Endothelial cell (in vitro differentiated cells): ENCODE results near the gene ISM1. TPM values are rescaled to one million over a fixed set of nuclear protein-coding genes. Genes with fewer than 3 reads are reported as not detected.

ENCODE experiments used
- DNase-seq: peaks from one replicate; pipeline ENCODE4 v3.0.0; 2021; ENCODE audit warnings: low spot score
- H3K27ac Mint-ChIP-seq: one replicate; pipeline ENCODE4 v1.8.0; 2021; ENCODE audit warnings: mixed read lengths, inconsistent platforms; ENCODE audit not compliant: unreplicated experiment
- H3K27me3 Mint-ChIP-seq: one replicate; pipeline ENCODE4 v1.8.0; 2021; ENCODE audit warnings: mild to moderate bottlenecking, moderate library complexity, mixed read lengths, inconsistent platforms; ENCODE audit not compliant: unreplicated experiment
- H3K36me3 Mint-ChIP-seq: one replicate; pipeline ENCODE4 v1.8.0; 2021; ENCODE audit warnings: mild to moderate bottlenecking, low read depth, mixed read lengths, inconsistent platforms; ENCODE audit not compliant: unreplicated experiment
- H3K4me1 Mint-ChIP-seq: one replicate; pipeline ENCODE4 v1.8.0; 2021; ENCODE audit warnings: mild to moderate bottlenecking, mixed read lengths, inconsistent platforms; ENCODE audit not compliant: unreplicated experiment
- H3K4me3 Mint-ChIP-seq: one replicate; pipeline ENCODE4 v1.8.0; 2021; ENCODE audit warnings: mild to moderate bottlenecking, mixed read lengths, inconsistent platforms; ENCODE audit not compliant: unreplicated experiment
- H3K9me3 Mint-ChIP-seq: one replicate; pipeline ENCODE4 v1.8.0; 2021; ENCODE audit warnings: mixed read lengths, inconsistent platforms; ENCODE audit not compliant: unreplicated experiment
- CTCF ChIP-seq: fragments of 200-600 bp; sonication (generic); IDR thresholded peaks from one replicate; pipeline ENCODE4 v1.5.0; 2021; ENCODE audit warnings: antibody characterized with exemption; ENCODE audit not compliant: unreplicated experiment
- total RNA-seq: library from RNA; stranded (reverse); fragmentation: NEBNext Ultra II Directional; extraction: Animal tissue kit (Norgen Biotek cat#: 25700); gene quantifications from one replicate; pipeline ENCODE4 v1.2.1, GENCODE V29; 2021; ENCODE audit not compliant: unreplicated experiment

ISM1 gene
- total RNA-seq, 1 donor from 2014 or later = 23.8 TPM

DNA sequence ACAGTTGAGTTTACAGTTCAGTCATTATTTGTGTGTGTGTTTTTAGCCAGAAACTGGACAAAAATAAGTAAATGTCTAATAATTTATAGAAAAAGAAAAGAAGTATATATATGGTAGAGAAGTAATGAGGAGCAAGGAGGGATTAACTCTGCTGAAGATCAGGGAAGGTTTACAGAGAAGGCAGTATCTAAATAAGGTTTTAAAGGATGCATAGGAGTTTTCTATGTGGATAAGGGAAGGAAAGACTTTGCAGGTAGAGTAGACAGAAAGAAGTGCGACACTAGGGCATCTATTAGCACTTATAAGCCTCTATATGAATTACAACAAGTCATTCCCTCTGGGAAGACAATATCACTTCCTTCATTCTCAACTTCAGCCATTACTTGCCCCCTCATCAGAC is 34.3 kb downstream of the ISM1 start:
- Mint-ChIP-seq H3K9me3 (no peaks in the 10 kb centered on the region), H3K4me3 (no peak overlapping the region), H3K27ac (no peak overlapping the region), H3K36me3 (peaks cover 9% of the 10 kb centered on the region), H3K27me3 (peaks cover 8% of the 10 kb centered on the region), H3K4me1 (peaks cover 19% of the 10 kb centered on the region)
- no peak for TF ChIP-seq CTCF
- DNase-seq = no peak

GRCh38 chr20:13256606-13257005 is 35.5 kb downstream of the ISM1 start:
- TF ChIP-seq CTCF = no peak
- H3K27ac Mint-ChIP-seq = no peak overlapping the region

DNA sequence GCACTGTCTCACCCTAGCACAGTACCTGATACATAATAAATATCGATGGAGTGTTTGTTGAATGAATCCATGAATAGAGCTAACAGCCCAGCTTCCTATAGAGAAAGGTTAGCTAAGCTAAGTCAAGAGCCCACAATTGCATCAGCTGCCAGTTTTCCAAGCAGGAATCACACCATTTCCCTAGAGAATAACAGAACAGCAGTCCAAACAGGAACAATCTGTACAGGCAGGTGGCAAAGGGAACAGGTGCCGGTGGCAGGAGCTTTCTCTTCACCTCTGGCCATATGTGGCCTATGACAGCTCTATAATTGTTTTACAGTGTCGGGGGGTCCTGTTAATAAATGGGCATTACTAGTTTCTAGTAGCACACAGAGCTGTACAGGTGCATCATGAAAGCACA is 38.8 kb downstream of the ISM1 start:
- H3K36me3 Mint-ChIP-seq = peaks cover 4% of the 10 kb centered on the region
- DNase-seq = no peak
- peaks cover 43% of the 10 kb centered on the region for H3K4me1 Mint-ChIP-seq
- H3K27me3 Mint-ChIP-seq = peaks cover 4% of the 10 kb centered on the region
- H3K4me3 Mint-ChIP-seq = no peak overlapping the region
- no peak for TF ChIP-seq CTCF
- H3K27ac Mint-ChIP-seq = no peak overlapping the region
- no peaks in the 10 kb centered on the region for H3K9me3 Mint-ChIP-seq

More at GRCh38 chr20:13256606-13257005, 35.5 kb downstream of the ISM1 start:
- H3K9me3 Mint-ChIP-seq = no peaks in the 10 kb centered on the region
- H3K27me3 Mint-ChIP-seq = peaks cover 8% of the 10 kb centered on the region
- H3K4me3 Mint-ChIP-seq = no peak overlapping the region
- peaks cover 9% of the 10 kb centered on the region for H3K36me3 Mint-ChIP-seq
- peaks cover 20% of the 10 kb centered on the region for H3K4me1 Mint-ChIP-seq
- DNase-seq = no peak

- H3K27ac Mint-ChIP-seq = no peak overlapping the region
- H3K4me3 Mint-ChIP-seq = no peak overlapping the region
- no peak for TF ChIP-seq CTCF
- peaks cover 43% of the 10 kb centered on the region for H3K4me1 Mint-ChIP-seq
- no peaks in the 10 kb centered on the region for H3K9me3 Mint-ChIP-seq
- H3K36me3 Mint-ChIP-seq = peaks cover 4% of the 10 kb centered on the region
- H3K27me3 Mint-ChIP-seq = peaks cover 4% of the 10 kb centered on the region
- DNase-seq = no peak
These were observed 39.7 kb downstream of the ISM1 start for GRCh38 chr20:13260650-13261279.

DNA sequence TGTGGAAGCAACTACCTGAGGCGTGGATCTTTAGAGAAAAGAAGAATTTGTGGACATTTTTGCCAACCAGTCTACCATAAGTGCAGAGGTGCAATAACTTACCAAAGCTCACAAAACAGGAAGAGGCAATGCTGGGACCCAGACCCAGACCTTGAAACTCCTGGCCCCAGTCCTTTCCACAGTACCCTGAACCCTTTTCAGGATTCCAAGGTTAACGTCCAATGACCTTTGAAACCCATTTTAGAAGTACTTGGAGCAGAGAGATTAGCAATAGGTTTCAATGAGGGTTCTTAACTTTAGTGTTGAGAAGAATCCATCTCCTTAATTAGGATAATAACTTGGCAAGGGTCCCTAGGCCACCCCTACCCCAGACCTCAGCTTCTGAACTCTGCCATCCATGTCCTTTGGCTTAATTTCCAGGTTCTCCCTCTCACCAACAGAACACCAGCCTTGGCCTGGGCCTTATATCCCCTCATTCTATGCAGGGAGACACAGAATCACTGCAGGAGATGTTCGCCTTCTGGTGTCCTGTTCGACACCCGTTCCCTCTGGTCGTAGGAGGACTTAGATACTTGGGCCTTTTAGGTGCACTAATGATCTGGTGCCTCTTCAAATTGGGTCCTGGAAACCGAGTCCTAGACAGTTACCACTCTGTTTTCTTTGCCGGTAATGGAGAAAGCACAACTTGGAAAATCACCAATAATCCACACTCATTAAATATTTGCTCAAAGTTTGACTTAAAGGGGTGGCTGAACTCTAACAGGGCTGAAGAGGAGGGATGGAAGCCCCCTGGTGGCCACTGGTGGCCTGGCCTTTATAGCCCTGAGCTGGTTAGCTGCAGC is 40.6 kb downstream of the ISM1 start:
- no peak overlapping the region for H3K27ac Mint-ChIP-seq
- TF ChIP-seq CTCF = peak; percentile 74
- no peak overlapping the region for H3K4me3 Mint-ChIP-seq
- DNase-seq = peak; percentile 63
- peaks cover 46% of the 10 kb centered on the region for H3K4me1 Mint-ChIP-seq
- H3K9me3 Mint-ChIP-seq = no peaks in the 10 kb centered on the region
- peaks cover 4% of the 10 kb centered on the region for H3K27me3 Mint-ChIP-seq
- peaks cover 2% of the 10 kb centered on the region for H3K36me3 Mint-ChIP-seq
